GF-D8 (cell line): ENCODE data around the gene PNCK.
"Not testable (repeated sequence)": the region's sequence is repeated elsewhere in the genome, so short reads cannot be mapped to it uniquely, and the experiment has no call there.

Experiments
- DNase-seq: peaks from one replicate; lab custom pipeline; 2025; lab: John Stamatoyannopoulos, UW

Gene PNCK

DNA sequence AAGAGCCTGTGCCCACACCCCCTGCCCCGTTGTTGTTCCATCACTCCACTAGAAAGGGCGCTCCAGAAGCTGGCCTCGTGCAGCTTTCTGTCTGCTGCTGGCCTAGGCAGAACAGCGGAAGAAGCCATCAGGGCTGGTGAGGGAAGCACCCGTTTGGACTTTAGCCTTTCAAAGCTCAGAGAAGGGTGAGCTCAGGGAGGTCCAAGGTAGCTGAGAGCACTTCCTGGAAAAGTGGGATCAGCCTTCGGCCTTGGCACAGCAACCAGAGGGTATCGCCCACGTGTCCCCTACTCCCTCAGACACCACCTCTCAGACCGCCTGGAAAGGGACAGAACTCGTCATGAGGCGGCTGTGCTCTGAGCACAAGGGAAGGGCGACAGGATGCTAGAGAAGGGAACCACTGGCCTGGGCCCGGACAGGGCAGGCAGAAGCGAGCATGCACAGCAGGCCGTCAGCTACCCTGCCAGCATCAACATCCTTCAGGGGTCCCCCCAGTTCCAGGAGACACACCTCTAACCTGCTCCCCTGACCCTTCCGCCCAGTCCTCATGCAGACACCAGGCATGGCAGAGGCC, 25.7 kb upstream of the PNCK start:
- DNase-seq, result not testable (repeated sequence)

GRCh38 chrX:153697924-153698865, 24.6 kb upstream of the PNCK start:
- no peak for DNase-seq

GRCh38 chrX:153696986-153697722, 23.5 kb upstream of the PNCK start:
- DNase-seq, result not testable (repeated sequence)

GRCh38 chrX:153696538-153696937, 22.9 kb upstream of the PNCK start:
- DNase-seq, result not testable (repeated sequence)

DNA sequence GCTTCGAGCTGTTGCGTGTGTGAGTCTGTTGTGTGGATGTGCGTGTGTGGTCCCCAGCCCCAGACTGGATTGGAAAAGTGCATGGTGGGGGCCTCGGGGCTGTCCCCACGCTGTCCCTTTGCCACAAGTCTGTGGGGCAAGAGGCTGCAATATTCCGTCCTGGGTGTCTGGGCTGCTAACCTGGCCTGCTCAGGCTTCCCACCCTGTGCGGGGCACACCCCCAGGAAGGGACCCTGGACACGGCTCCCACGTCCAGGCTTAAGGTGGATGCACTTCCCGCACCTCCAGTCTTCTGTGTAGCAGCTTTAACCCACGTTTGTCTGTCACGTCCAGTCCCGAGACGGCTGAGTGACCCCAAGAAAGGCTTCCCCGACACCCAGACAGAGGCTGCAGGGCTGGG, 22.5 kb upstream of the PNCK start:
- no peak for DNase-seq

DNA sequence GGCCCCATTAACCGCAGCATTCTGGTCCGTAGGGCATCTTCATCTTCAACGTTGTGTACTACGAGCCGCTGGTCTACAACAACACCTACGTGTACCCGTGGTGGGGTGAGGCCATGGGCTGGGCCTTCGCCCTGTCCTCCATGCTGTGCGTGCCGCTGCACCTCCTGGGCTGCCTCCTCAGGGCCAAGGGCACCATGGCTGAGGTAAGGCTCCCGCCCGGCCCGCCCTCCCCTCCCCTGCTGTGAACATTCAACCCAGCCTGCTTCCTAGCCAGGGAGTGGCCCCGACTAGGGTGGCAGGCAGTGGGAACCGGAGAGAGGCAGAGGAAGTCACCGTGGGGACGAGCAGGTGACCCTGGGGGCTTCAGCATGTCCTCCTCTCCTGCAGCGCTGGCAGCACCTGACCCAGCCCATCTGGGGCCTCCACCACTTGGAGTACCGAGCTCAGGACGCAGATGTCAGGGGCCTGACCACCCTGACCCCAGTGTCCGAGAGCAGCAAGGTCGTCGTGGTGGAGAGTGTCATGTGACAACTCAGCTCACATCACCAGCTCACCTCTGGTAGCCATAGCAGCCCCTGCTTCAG, 21.2 kb upstream of the PNCK start:
- no peak for DNase-seq

GRCh38 chrX:153694256-153694655, 20.6 kb upstream of the PNCK start:
- DNase-seq, result not testable (repeated sequence)

DNA sequence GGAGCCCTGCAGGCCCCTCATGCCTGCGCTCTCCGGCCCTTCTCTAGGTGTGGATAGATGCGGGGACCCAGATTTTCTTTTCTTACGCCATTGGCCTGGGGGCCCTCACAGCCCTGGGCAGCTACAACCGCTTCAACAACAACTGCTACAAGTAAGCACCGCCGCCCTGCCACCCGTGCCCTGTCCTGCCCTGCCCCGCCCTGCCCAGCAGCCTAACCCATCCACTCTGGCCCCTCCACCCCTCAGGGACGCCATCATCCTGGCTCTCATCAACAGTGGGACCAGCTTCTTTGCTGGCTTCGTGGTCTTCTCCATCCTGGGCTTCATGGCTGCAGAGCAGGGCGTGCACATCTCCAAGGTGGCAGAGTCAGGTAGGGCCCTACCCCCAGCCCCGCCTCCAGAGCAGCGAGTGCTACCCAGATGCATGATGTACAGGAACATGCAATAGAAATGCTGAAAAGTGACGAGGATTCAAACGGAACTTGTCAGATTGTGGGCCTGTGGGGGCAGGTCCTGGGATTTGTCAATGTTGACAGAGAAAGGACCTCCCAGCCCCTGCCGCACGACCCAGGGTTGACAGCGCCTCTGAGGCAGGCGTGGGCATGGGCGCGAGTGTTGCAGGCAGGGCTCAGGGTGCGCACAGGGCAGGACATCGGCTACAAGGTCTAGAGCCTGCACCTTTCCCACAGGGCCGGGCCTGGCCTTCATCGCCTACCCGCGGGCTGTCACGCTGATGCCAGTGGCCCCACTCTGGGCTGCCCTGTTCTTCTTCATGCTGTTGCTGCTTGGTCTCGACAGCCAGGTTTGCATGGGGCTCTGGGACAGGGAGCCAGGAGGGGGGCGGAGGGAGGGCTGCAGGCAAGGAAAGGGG, 19.8 kb upstream of the PNCK start:
- DNase-seq, result no peak

DNA sequence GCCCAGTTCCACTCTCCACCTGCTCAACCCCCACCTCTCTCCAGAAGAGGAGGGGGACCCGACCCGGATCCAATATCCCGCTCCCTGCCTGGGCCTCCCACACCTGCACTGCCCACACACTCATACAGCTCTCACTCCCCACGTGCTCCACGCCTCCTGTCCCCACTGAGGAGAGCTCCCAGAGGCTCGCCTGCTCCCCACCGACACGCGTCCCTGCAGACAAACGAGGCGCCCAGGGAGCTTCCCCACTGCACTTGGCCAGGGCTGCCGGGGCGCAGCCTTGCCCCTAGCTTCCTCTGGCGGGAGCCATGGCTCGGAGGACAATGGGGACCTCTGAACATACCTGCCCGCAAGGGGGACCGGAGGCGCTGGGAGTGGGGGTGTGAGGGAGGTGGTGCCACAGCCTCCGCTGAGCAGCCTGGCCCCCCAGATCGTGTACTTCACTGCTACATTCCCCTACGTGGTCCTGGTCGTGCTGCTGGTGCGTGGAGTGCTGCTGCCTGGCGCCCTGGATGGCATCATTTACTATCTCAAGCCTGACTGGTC, 19.1 kb upstream of the PNCK start:
- DNase-seq, result no peak

- no peak for DNase-seq
Observed at GRCh38 chrX:153692003-153692402, 18.4 kb upstream of the PNCK start.

- not testable (repeated sequence) for DNase-seq
Observed at GRCh38 chrX:153691032-153691827, 17.6 kb upstream of the PNCK start.

- DNase-seq, result no peak
Observed at GRCh38 chrX:153690466-153690865, 16.9 kb upstream of the PNCK start.

- no peak for DNase-seq
Observed at GRCh38 chrX:153689654-153690465, 16.2 kb upstream of the PNCK start.

- DNase-seq, result no peak
Observed at GRCh38 chrX:153688911-153689590, 15.4 kb upstream of the PNCK start.

GRCh38 chrX:153688506-153688905, 14.9 kb upstream of the PNCK start:
- DNase-seq, result no peak

DNA sequence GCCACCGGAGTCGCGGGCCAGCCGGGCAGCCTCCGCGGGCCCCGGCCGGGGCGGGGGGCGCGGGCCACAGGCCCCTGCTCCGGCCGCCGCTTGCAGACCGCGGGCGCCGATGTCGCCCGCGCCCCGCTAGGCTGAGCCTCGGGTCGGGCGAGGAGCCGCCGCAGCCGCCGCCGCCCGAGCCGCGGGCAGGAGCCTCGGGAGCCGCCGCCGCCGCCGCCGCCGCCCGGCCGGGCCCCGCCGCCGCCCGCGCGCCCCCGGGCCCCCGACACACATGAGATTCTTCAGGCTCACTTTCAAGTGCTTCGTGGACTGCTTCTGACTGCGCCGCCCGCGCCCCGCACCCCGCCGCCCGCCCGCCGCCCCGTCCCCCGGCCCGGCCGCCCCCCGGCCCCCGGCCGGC, 14.5 kb upstream of the PNCK start:
- DNase-seq, result no peak

DNA sequence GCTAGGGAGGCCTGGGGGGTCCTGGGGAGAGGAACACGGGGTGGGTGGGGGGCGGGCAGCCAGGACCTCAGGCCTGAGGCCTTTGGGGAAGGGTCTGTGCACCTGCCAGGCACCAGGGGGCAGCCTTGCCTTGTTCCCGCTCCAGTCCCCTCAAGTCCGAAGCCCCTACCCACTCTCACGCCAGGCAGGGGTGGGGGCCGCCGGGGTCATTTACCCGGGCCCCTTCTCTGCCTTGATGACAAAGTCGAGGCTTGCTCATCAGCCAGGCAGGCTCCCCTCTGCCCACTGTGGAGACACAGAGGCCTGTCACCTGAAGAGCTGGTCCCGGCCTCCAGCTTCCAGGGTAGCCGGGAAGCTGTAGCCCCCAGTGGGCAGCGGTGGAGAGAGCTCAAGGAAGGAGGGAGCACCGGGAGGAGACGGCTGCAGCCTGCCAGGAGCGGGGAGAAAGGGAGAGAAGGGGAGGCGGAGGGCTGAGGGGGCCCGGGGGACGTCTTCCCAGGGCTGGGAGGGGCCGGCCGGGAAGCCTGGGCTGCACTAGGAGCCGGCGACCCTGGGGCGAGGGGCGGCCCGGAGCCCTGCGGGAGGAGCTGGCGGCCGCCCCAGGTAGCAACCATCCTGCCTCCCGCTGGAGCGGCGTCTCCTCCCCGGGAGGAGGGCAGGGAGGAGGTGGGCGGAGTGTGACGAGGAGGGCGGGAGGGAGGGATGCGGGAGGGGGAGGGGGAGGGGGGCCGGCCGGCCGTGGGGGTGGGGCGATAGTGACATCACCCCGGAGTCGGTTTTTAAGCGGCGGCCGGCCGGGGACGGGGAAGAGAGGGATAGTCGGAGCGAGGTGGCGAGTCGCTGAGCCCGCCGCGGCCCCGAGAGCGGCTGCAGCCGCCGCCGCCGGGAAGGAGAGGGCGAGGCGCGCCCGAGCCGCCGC, 13.8 kb upstream of the PNCK start, which contains the start of gene SLC6A8:
SLC6A8 (plus strand) TSS at position 806 of the 919 bp plus-strand sequence. CDS start 649 bp downstream, outside the sequence.
- DNase-seq, result no peak

GRCh38 chrX:153686711-153687110, 13.1 kb upstream of the PNCK start:
- no peak for DNase-seq
